Neural progenitor cell (in vitro differentiated cells): Measurements from ENCODE around the gene MEGF10.

Experiments
- EZH2 ChIP-seq: fragments of 200-600 bp; sonication (generic); IDR thresholded peaks from 2 replicates; pipeline ENCODE4 v1.6.1; 2017; ENCODE audit warnings: antibody characterized with exemption, mild to moderate bottlenecking, moderate library complexity
- EZH2phosphoT487 ChIP-seq: fragments of 200-600 bp; sonication (generic); IDR thresholded peaks from 2 replicates; pipeline ENCODE4 v1.6.1; 2017; ENCODE audit warnings: antibody characterized with exemption
- TF ChIP-seq, protein P1 (sequence below): fragments of 200-600 bp; sonication (generic); IDR thresholded peaks from 2 replicates; pipeline ENCODE4 v1.5.1; 2017; ENCODE audit warnings: antibody characterized with exemption, mild to moderate bottlenecking

DNA sequence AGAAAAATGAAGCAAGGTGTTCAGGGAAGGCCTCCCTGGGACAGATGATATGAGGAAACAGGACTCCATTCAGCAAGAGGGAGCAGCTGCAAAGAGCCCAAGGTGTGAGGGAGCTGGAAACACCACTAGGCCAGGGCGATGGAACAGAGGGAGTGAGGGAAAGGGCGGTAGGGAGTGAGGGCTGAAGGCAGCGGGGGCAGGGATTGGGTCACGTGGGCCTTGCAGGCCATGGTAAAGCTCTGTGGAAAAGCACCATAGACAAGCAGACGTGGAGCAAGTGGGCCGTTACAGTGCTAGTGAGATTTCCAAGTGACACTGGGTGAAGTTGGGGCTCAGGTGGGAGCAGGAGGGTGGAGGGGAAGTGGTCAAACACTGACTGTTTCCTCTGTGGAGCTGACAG, 216.0 kb downstream of the MEGF10 start:
- TF ChIP-seq, protein P1, sequence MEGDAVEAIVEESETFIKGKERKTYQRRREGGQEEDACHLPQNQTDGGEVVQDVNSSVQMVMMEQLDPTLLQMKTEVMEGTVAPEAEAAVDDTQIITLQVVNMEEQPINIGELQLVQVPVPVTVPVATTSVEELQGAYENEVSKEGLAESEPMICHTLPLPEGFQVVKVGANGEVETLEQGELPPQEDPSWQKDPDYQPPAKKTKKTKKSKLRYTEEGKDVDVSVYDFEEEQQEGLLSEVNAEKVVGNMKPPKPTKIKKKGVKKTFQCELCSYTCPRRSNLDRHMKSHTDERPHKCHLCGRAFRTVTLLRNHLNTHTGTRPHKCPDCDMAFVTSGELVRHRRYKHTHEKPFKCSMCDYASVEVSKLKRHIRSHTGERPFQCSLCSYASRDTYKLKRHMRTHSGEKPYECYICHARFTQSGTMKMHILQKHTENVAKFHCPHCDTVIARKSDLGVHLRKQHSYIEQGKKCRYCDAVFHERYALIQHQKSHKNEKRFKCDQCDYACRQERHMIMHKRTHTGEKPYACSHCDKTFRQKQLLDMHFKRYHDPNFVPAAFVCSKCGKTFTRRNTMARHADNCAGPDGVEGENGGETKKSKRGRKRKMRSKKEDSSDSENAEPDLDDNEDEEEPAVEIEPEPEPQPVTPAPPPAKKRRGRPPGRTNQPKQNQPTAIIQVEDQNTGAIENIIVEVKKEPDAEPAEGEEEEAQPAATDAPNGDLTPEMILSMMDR = no peak
- TF ChIP-seq EZH2 (no peak), EZH2phosphoT487 (no peak)
